Measurements from ENCODE around the gene FOLR2.

Gene FOLR2

DNA sequence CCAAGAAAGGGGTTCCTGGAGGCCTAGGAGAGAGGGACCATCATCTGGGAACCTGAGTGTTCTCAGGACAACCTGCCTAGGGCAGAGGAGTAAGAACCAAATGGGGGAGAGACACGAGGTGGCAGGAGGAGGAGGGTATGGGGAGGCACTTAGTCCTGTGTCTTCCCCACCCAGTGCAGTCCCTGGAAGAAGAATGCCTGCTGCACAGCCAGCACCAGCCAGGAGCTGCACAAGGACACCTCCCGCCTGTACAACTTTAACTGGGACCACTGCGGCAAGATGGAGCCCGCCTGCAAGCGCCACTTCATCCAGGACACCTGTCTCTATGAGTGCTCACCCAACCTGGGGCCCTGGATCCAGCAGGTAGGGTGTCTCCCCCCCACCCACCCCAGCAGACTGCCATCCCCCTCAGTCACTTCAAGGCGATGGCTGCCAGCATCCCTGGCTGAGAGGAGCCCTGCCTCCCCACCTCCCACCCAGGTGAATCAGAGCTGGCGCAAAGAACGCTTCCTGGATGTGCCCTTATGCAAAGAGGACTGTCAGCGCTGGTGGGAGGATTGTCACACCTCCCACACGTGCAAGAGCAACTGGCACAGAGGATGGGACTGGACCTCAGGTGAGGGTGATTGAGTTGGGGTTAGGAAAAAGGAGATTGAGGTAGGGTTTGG lies 4.2 kb downstream of the FOLR2 start:
- Histone ChIP-seq H3K9me3 (no peaks in the 10 kb centered on the region), H3K27ac (no peak overlapping the region), H3K27me3 (no peaks in the 10 kb centered on the region), H3K4me1 (ENCODE audit: control insufficient read depth in 1 of 2, insufficient read depth in 1 of 2, low read depth in 1 of 2, low read length in 1 of 2) (peaks cover 23 to 36% of the 10 kb centered on the region in 2 experiments), H3K4me3 (ENCODE audit: low read depth in 1 of 2, low read length in 1 of 2) (no peak overlapping the region), H3K36me3 (no peaks in the 10 kb centered on the region)
- TF ChIP-seq, protein P1, sequence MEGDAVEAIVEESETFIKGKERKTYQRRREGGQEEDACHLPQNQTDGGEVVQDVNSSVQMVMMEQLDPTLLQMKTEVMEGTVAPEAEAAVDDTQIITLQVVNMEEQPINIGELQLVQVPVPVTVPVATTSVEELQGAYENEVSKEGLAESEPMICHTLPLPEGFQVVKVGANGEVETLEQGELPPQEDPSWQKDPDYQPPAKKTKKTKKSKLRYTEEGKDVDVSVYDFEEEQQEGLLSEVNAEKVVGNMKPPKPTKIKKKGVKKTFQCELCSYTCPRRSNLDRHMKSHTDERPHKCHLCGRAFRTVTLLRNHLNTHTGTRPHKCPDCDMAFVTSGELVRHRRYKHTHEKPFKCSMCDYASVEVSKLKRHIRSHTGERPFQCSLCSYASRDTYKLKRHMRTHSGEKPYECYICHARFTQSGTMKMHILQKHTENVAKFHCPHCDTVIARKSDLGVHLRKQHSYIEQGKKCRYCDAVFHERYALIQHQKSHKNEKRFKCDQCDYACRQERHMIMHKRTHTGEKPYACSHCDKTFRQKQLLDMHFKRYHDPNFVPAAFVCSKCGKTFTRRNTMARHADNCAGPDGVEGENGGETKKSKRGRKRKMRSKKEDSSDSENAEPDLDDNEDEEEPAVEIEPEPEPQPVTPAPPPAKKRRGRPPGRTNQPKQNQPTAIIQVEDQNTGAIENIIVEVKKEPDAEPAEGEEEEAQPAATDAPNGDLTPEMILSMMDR (IDR thresholded peaks at IDR 0.05) = no peak

DNA sequence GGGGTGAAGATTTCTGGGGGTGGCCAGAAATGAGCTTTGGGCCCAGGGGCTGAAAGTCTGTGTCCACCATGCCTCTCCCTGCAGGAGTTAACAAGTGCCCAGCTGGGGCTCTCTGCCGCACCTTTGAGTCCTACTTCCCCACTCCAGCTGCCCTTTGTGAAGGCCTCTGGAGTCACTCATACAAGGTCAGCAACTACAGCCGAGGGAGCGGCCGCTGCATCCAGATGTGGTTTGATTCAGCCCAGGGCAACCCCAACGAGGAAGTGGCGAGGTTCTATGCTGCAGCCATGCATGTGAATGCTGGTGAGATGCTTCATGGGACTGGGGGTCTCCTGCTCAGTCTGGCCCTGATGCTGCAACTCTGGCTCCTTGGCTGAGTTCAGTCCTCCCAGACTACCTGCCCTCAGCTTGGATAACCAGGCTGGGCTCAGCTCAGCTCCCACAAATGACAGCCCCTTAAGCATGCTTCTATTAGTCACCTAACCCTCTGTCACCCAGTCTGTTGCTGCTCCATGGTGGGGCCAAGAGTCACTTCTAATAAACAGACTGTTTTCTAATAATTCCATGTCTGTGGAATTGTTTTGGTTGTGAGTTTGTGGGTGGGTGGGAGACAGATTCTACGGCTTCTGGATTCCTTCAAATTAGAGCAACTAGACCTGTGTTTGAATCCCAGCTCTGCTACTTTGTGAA lies 4.9 kb downstream of the FOLR2 start:
- Histone ChIP-seq H3K27ac (peak overlapping the region; percentile 95), H3K27me3 (no peaks in the 10 kb centered on the region), H3K4me3 (ENCODE audit: low read depth in 1 of 2, low read length in 1 of 2) (no peak overlapping the region), H3K4me1 (ENCODE audit: control insufficient read depth in 1 of 2, insufficient read depth in 1 of 2, low read depth in 1 of 2, low read length in 1 of 2) (peaks cover 23 to 36% of the 10 kb centered on the region in 2 experiments), H3K9me3 (no peaks in the 10 kb centered on the region), H3K36me3 (no peaks in the 10 kb centered on the region)
- TF ChIP-seq, protein P1 (IDR thresholded peaks at IDR 0.05) = no peak

DNA sequence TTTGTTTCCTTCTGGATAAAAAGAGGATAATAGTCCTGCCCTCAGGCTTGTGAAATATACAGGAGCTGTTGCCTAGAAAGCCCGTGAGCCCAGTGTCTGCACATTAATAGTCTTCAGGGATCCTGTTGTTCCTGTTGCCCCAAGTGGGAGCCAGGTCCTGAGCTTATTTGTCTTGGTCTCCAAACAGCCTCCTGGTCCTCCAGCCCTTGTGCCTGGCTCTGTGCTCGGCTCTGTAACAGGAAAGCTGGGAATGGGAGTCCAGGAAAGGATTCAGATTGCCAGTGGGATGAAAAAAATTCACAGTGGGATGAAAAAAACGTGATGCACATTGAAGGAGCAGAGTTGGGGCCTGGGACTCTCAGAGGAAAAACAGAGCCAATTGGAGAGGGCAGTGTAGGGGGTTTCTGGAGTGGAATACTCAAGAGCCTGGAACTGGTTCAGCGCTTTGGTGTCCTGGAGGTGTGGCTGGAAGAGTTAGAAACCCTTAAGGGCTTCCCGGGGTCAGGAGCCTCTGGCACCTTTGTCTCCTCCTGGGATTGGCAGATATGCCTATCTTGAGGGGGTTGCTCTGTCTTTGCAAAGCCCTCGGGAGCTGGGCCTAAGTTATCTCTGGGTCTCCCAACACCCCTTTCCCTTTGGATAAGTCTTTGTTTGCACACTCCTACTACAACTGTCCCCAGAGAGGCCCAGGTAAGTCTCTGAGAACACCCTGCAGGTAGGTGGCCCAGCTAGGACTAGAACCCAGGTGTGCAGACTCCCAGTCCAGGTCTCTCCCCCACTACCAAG lies 5.7 kb downstream of the FOLR2 start:
- H3K9me3 ChIP-seq = no peaks in the 10 kb centered on the region
- peak overlapping the region; percentile 95 for H3K27ac ChIP-seq
- peak overlapping the region; percentile 82 to 98 for H3K4me3 ChIP-seq (ENCODE audit: low read depth in 1 of 2, low read length in 1 of 2)
- peaks cover 23 to 36% of the 10 kb centered on the region in 2 experiments for H3K4me1 ChIP-seq (ENCODE audit: control insufficient read depth in 1 of 2, insufficient read depth in 1 of 2, low read depth in 1 of 2, low read length in 1 of 2)
- peaks cover 7% of the 10 kb centered on the region for H3K36me3 ChIP-seq
- H3K27me3 ChIP-seq = no peaks in the 10 kb centered on the region
- TF ChIP-seq, protein P1 (IDR thresholded peaks at IDR 0.05) = no peak

DNA sequence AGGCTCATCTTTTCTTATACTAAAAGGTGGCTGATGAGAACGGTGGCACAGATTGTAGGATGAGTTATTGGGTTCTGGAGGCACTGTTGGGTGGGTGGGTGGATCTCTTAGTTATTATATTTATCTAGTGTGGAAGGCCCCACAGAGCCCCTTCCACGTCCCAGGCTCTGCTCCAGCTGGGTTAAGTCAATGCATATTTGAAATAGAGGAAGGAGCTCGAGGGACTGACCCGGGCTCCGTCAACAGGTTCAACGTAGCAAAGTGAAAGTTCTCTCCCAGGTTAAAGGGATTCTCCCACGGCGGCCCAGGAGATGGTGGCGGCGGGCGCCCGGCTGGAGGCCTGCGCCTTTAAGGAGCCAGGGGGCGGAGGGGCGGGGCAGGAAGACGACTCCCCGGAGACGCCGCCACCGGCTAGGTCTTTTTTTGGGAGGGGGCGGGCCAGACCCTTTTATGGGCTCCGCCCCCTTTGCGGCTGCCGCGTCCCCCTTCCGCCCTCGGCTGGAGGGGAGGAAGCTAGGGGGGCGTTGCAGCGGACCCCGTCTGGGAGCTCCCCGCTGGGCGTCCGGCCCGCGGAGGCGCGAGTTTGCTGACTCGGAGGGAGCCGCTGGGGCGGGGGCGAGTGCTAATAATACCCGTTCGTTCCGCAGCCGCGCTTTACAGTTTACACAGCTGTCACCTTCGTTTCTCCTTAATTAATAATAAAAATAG lies 6.5 kb downstream of the FOLR2 start:
- H3K4me3 ChIP-seq (ENCODE audit: low read depth in 1 of 2, low read length in 1 of 2) = peak overlapping the region; percentile 82 to 98
- no peaks in the 10 kb centered on the region for H3K27me3 ChIP-seq
- no peaks in the 10 kb centered on the region for H3K9me3 ChIP-seq
- TF ChIP-seq, protein P1 (IDR thresholded peaks at IDR 0.05) = no peak
- H3K27ac ChIP-seq = peak overlapping the region; percentile 95
- peaks cover 17 to 29% of the 10 kb centered on the region in 2 experiments for H3K4me1 ChIP-seq (ENCODE audit: control insufficient read depth in 1 of 2, insufficient read depth in 1 of 2, low read depth in 1 of 2, low read length in 1 of 2)
- H3K36me3 ChIP-seq = peaks cover 14% of the 10 kb centered on the region

Data from neutrophil (primary cell).